ENCODE measurements around the gene KCNK15.

DNA sequence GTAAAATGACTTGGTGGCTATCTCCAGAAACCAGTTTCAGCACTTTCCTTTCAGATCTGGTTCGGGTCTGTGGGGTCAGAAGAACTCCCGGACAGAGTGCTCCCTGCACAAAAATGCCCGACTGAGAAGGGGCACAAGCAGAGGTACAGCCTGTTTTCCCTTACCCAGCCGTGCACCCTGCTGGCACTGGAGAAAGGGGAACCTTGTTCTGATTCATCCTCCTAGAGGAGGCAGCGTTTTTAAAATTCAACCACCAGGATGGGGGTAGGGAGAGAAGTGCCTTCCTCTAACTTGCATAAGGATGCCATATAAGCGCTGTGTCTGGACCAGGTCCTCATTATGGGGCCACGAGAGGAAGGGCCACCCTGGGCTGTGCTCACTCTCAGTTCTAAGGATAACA is 47.1 kb downstream of the KCNK15 start:
- TF ChIP-seq, protein P1, sequence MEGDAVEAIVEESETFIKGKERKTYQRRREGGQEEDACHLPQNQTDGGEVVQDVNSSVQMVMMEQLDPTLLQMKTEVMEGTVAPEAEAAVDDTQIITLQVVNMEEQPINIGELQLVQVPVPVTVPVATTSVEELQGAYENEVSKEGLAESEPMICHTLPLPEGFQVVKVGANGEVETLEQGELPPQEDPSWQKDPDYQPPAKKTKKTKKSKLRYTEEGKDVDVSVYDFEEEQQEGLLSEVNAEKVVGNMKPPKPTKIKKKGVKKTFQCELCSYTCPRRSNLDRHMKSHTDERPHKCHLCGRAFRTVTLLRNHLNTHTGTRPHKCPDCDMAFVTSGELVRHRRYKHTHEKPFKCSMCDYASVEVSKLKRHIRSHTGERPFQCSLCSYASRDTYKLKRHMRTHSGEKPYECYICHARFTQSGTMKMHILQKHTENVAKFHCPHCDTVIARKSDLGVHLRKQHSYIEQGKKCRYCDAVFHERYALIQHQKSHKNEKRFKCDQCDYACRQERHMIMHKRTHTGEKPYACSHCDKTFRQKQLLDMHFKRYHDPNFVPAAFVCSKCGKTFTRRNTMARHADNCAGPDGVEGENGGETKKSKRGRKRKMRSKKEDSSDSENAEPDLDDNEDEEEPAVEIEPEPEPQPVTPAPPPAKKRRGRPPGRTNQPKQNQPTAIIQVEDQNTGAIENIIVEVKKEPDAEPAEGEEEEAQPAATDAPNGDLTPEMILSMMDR (IDR thresholded peaks at IDR 0.05; ENCODE audit: low read depth, low read length), result no peak
- no peak for TF ChIP-seq EZH2phosphoT487 (IDR thresholded peaks at IDR 0.05; ENCODE audit: low read depth)

Data from OCI-LY3 (cell line).